B cell (primary cell): ENCODE results near the gene SERGEF. TPM values are rescaled to one million over a fixed set of nuclear protein-coding genes. Genes with fewer than 3 reads are reported as not detected.

Source experiments
- ATAC-seq: fragments of 200-7000 bp; cut with Tn5 transposase; one replicate; pipeline ENCODE4 v1.10.0; 2021; ENCODE audit warnings: low read depth, mild to moderate bottlenecking, moderate number of reproducible peaks, moderate library complexity
- CTCF ChIA-PET: fragments of 350-600 bp; sonication (Branson Sonifier 250); formaldehyde crosslinking; loops from one replicate; lab custom pipeline; 2021; ENCODE audit warnings: antibody characterized with exemption, inconsistent platforms; lab: Charles Lee
- POLR2A ChIA-PET: fragments of 350-600 bp; sonication (Branson Sonifier 250); formaldehyde crosslinking; loops from one replicate; lab custom pipeline; 2021; ENCODE audit warnings: antibody characterized with exemption; lab: Charles Lee
- DNase-seq: peaks from one replicate; pipeline ENCODE4 v3.0.0; 2013
- H2AFZ ChIP-seq: 2 replicates; pipeline ENCODE4 v1.6.1; 2012; ENCODE audit warnings: mild to moderate bottlenecking, low read depth, low read length; ENCODE audit not compliant: insufficient read depth, poor library complexity, severe bottlenecking
- H3K27ac ChIP-seq, 2 donors: 1 replicate in 1 of 2; 2 replicates in 1 of 2; pipeline ENCODE4 v1.5.1; 2012 to 2013; ENCODE audit warnings: low read length in 2 of 2, mild to moderate bottlenecking in 2 of 2, moderate library complexity in 1 of 2
- H3K27me3 ChIP-seq, 4 experiments: fragments of 200-600 bp in 1 of 4; sonication (generic) in 1 of 4; replicated peaks in 1 of 4; 1 replicate in 2 of 4; 2 replicates in 2 of 4; pipeline versions ENCODE4 v1.6.1 to v1.7.0; 2013 to 2016; ENCODE audit warnings: low read length in 3 of 4, mild to moderate bottlenecking in 2 of 4, mixed read lengths in 1 of 4, moderate library complexity in 1 of 4; ENCODE audit not compliant: insufficient read depth in 4 of 4, control insufficient read depth in 3 of 4; ENCODE audit errors: control extremely low read depth in 1 of 4
- H3K36me3 ChIP-seq, 2 experiments: replicated peaks in 1 of 2; 1 replicate in 1 of 2; 2 replicates in 1 of 2; pipeline versions ENCODE4 v1.6.1 to v1.7.1; 2013; ENCODE audit warnings: low read length in 1 of 2; ENCODE audit not compliant: insufficient read depth in 2 of 2, control insufficient read depth in 1 of 2; ENCODE audit errors: control extremely low read depth in 1 of 2, extremely low read depth in 1 of 2
- H3K4me1 ChIP-seq, 2 donors: fragments of 200-600 bp in 1 of 2; sonication (generic) in 1 of 2; 1 replicate in 1 of 2; 2 replicates in 1 of 2; pipeline versions ENCODE4 v1.5.1 to v1.6.1; 2013 to 2017; ENCODE audit warnings: low read length in 2 of 2; ENCODE audit not compliant: control insufficient read depth in 2 of 2, insufficient read depth in 2 of 2
- H3K4me2 ChIP-seq: replicated peaks from 2 replicates; pipeline ENCODE3; 2012; ENCODE audit warnings: mild to moderate bottlenecking, low read depth, low read length; ENCODE audit not compliant: poor library complexity, severe bottlenecking
- H3K4me3 ChIP-seq, 5 experiments: fragments of 200-600 bp in 1 of 5; sonication (generic) in 1 of 5; 1 replicate in 3 of 5; 2 replicates in 2 of 5; pipeline versions ENCODE4 v1.5.1 to v1.7.0; 2011 to 2016; ENCODE audit warnings: low read length in 4 of 5, mild to moderate bottlenecking in 4 of 5, low read depth in 2 of 5, control low read depth in 1 of 5, moderate library complexity in 1 of 5; ENCODE audit not compliant: insufficient read depth in 1 of 5; ENCODE audit errors: control extremely low read depth in 1 of 5, extremely low read depth in 1 of 5
- H3K79me2 ChIP-seq: fragments of 200-600 bp; sonication (generic); one replicate; pipeline ENCODE4 v1.6.0; 2016; ENCODE audit warnings: low read length; ENCODE audit not compliant: control insufficient read depth, insufficient read depth
- H3K9ac ChIP-seq: fragments of 200-600 bp; sonication (generic); 2 replicates; pipeline ENCODE4 v1.6.1; 2017; ENCODE audit warnings: mild to moderate bottlenecking, low read length, moderate library complexity
- H3K9me3 ChIP-seq, 3 donors: one replicate each; pipeline versions ENCODE4 v1.6.1 to v1.7.1; 2013; ENCODE audit warnings: low read length in 2 of 3; ENCODE audit not compliant: control insufficient read depth in 2 of 3, insufficient read depth in 1 of 3; ENCODE audit errors: control extremely low read depth in 1 of 3
- H4K20me1 ChIP-seq: 2 replicates; pipeline ENCODE4 v1.6.0; 2012; ENCODE audit warnings: mild to moderate bottlenecking, low read length; ENCODE audit not compliant: insufficient read depth, control insufficient read depth, poor library complexity, severe bottlenecking
- H3K27ac Mint-ChIP-seq: one replicate; pipeline ENCODE4 v1.8.0; 2021; ENCODE audit warnings: mixed read lengths
- H3K27me3 Mint-ChIP-seq: one replicate; pipeline ENCODE4 v1.8.0; 2021; ENCODE audit warnings: mixed read lengths
- H3K4me1 Mint-ChIP-seq: one replicate; pipeline ENCODE4 v1.8.0; 2021; ENCODE audit warnings: mixed read lengths
- H3K4me3 Mint-ChIP-seq: one replicate; pipeline ENCODE4 v1.8.0; 2021; ENCODE audit warnings: mixed read lengths
- H3K9me3 Mint-ChIP-seq: one replicate; pipeline ENCODE4 v1.8.0; 2022; ENCODE audit warnings: mixed read lengths; ENCODE audit not compliant: insufficient read depth
- EZH2 ChIP-seq: IDR thresholded peaks from 2 replicates; pipeline ENCODE4 v1.6.1; 2012; ENCODE audit warnings: borderline replicate concordance, low read depth, mild to moderate bottlenecking, moderate library complexity, low read length; ENCODE audit not compliant: insufficient read depth, poor library complexity, severe bottlenecking
- WGBS: methylation state at CpG from one replicate; pipeline ENCODE4 v1.1.5; 2013; ENCODE audit warnings: missing lambda C conversion rate; ENCODE audit not compliant: insufficient coverage; 5-methylcytosine and 5-hydroxymethylcytosine counted together
- intact Hi-C: fragments of 100-400 bp; cut with micrococcal nuclease; formaldehyde crosslinking; loops from one replicate; pipeline ENCODE4 v1.10.0; 2022
- polyA plus RNA-seq: library from polyadenylated mRNA; depleted of rRNA; stranded (reverse); fragments of >200 nt; gene quantifications from 2 replicates; pipeline ENCODE4 v1.2.3, GENCODE V29; 2012
- total RNA-seq, 2 donors: library from RNA; stranded (reverse); fragments of 120-200 nt in 1 of 2; gene quantifications; 1 replicate in 1 of 2; 2 replicates in 1 of 2; pipeline versions ENCODE4 v1.2.3 to v1.2.4, GENCODE V29; 2013 to 2022
- TF ChIP-seq, protein P1 (sequence below): fragments of 200-600 bp; IDR thresholded peaks from one replicate; pipeline ENCODE4 v1.8.0; 2022; ENCODE audit warnings: antibody characterized with exemption, mild to moderate bottlenecking

SERGEF gene
- total and polyA plus RNA-seq, 2 donors (not counting 1 experiment from before 2014, with no cell fraction given), result 24.2 to 54.3 TPM

DNA sequence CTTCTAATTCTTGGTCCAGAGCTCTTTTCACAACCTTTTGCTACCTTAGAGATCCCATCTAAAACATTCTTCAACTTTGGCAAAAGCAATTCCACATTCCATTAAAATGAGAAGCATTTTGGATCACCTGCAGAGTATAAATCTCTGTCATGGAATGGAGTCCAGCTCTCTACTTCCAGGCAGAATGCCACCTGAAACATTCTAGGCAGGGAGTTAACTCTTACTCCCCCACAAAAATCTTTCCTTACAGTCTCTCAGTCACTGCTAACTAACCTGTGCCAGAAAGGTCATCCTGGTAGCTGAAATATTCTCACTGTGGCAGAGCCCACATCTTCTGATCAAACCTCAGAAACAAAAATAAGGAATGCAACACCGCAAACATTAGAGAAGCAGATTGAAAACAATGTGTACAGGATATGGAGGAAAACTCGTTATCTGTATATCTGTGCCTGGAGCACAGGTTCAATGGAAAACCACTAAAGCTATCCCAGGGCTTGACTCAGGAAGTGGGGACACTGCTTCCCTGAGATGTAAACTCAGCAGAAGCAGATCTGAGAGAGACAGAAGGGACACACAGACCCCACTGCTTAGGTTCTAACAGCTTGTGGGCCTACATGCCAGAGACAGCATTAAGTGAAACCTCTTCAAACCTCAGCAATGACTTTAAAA is 199.3 kb downstream of the SERGEF start:
- Histone ChIP-seq H3K9ac (no peak overlapping the region), H2AFZ (no peak overlapping the region), H3K79me2 (no peaks in the 10 kb centered on the region), H4K20me1 (no peaks in the 10 kb centered on the region), H3K36me3 (peaks cover 0 to 1% of the 10 kb centered on the region in 2 experiments), H3K4me3 (no peak overlapping the region), H3K27me3 (no peaks in the 10 kb centered on the region), H3K4me1 (no peaks in the 10 kb centered on the region), H3K9me3 (no peaks in the 10 kb centered on the region), H3K4me2 (no peak overlapping the region), H3K27ac (no peak overlapping the region)
- WGBS, result 96% methylated on average over 2 of the region's 2 CpGs
- Mint-ChIP-seq H3K27me3 (no peaks in the 10 kb centered on the region), H3K27ac (no peak overlapping the region), H3K4me3 (no peak overlapping the region), H3K9me3 (no peaks in the 10 kb centered on the region), H3K4me1 (no peaks in the 10 kb centered on the region)
- no peak for TF ChIP-seq EZH2
- TF ChIP-seq, protein P1, sequence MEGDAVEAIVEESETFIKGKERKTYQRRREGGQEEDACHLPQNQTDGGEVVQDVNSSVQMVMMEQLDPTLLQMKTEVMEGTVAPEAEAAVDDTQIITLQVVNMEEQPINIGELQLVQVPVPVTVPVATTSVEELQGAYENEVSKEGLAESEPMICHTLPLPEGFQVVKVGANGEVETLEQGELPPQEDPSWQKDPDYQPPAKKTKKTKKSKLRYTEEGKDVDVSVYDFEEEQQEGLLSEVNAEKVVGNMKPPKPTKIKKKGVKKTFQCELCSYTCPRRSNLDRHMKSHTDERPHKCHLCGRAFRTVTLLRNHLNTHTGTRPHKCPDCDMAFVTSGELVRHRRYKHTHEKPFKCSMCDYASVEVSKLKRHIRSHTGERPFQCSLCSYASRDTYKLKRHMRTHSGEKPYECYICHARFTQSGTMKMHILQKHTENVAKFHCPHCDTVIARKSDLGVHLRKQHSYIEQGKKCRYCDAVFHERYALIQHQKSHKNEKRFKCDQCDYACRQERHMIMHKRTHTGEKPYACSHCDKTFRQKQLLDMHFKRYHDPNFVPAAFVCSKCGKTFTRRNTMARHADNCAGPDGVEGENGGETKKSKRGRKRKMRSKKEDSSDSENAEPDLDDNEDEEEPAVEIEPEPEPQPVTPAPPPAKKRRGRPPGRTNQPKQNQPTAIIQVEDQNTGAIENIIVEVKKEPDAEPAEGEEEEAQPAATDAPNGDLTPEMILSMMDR, result no peak
- ATAC-seq (no peak), DNase-seq (no peak)
- ChIA-PET POLR2A (no interaction called here), CTCF (interaction anchor here (1.4 kb wide), 1 partner anchor 20 kb away, joined by 3 read pairs; no protein-coding TSS in a partner anchor)
- intact Hi-C loops, result no loop called here

DNA sequence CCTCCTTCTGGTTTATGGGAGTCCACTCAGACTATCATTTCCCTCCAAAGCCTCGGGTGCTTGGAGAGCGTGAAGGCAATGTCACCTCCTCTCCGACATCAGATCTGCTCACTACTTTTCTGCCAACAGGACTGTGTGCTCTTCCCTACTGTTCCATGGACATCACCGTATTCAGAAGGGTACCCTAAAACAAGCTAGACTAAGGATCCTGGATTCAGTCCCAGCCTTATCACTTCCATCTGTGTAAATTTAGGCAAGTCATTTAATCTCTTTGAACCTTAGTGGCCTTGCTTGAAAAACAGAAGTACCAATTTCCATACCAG is 200.0 kb downstream of the SERGEF start:
- ATAC-seq (no peak), DNase-seq (no peak)
- no peak overlapping the region for H3K4me2 ChIP-seq

More for the DNA sequence above, 200.0 kb downstream of the SERGEF start:
- Histone ChIP-seq H2AFZ (no peak overlapping the region), H3K4me1 (no peaks in the 10 kb centered on the region), H3K9ac (no peak overlapping the region), H3K36me3 (peaks cover 0 to 1% of the 10 kb centered on the region in 2 experiments), H3K79me2 (no peaks in the 10 kb centered on the region), H3K4me3 (no peak overlapping the region), H3K9me3 (no peaks in the 10 kb centered on the region), H3K27me3 (no peaks in the 10 kb centered on the region), H3K27ac (no peak overlapping the region), H4K20me1 (no peaks in the 10 kb centered on the region)
- Mint-ChIP-seq H3K27me3 (no peaks in the 10 kb centered on the region), H3K9me3 (no peaks in the 10 kb centered on the region), H3K4me1 (no peaks in the 10 kb centered on the region), H3K27ac (no peak overlapping the region), H3K4me3 (no peak overlapping the region)
- CTCF ChIA-PET, result interaction anchor here (1.4 kb wide), 1 partner anchor 21 kb away, joined by 3 read pairs; no protein-coding TSS in a partner anchor
- TF ChIP-seq, protein P1, result no peak
- no peak for TF ChIP-seq EZH2
- POLR2A ChIA-PET, result no interaction called here
- intact Hi-C loops, result no loop called here
- WGBS, result 95% methylated on average over 4 of the region's 4 CpGs
